Left hindlimb (tissue), 1 donor: Measurements from ENCODE around the gene SPCS3.

Experiments used
- DNase-seq: peaks from one replicate; pipeline ENCODE4 v3.0.0-alpha.2; 2018

Gene SPCS3

DNA sequence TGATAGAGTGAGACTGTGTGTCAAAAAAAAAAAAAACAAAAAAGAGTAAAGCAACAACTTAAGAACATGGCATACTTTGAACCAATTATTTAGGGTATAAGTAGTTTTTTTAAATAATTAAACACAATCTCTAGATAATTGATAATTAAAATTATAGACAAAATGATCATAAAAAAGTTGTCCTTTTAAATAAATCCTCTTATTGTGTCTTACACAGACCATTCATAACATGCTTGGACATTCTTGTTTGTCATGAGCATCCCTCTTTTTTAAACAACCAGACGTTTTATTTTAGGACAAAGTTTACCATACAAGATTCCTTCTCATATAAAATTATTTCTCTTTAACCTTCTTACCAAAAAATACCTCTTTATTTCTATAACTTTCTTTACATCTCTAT is 35.1 kb downstream of the SPCS3 start:
- no peak for DNase-seq

DNA sequence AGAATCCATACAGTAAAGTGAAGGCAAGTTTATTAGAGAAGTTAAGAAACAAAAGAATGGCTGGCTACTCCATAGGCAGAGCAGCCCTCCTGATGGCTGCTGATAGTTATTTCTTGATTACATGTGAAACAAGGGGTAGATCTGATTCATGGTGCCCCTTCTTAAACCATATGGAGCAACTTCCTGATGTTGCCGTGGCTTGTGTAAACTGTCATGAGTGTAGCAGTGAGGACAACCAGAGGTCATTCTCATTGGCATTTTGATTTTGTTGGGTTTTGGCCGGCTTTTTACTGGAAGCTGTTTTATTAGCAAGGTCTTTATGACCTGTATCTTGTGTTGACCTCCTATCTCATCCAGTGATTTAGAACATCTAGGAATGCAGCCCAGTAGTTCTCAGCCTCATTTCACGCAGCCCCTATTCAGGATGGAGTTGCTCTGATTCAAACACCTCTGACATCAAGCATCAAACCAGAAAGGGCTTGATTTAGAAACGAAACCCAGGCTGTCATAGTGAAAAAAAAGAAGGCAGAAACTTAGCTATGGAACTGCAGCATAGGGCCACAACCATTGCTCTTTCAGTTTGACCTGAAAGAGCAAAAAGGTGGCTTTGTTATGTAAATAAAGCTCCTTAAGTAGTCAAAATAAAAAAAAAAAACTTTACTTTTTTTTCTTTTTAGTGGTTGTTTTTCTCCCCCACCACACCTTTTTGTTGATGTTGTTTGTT is 37.8 kb downstream of the SPCS3 start:
- no peak for DNase-seq

DNA sequence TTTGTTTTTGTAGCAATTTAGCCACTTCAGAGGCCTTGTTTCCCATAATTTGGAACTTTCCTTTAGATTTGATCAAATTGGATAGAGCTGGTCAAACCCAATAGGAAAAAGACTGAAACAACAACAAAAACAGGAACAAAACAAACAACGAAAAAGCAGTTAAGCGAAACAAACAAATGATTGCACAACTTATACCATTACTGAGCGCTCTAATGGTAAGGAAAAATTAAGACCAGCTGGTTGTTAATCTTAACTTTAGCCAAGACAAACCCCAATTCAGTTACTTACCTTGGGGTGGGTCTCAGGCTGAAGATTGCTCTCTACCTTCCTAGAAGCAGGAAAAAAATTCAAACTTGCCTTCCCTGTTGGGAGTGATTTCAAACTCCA is 38.3 kb downstream of the SPCS3 start:
- DNase-seq = no peak

DNA sequence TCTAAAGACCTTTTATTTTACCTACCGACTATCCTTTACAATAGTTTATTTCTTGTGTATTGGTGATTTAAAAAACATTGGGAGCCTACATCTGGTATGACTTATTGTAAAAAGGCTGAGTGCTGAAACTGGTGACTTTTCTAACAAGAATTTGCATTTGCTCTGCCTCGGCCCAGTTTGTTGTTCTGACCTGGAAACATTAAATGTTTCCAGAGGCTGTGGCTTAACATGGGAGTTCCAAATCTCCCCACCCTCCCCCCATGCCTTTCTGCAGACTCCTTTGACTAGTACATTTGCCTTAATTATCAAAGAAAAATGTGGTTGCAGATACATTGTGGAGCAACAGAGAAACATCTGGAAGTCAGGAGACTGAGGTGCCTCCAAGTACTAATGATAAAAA is 39.8 kb downstream of the SPCS3 start:
- DNase-seq = no peak

DNA sequence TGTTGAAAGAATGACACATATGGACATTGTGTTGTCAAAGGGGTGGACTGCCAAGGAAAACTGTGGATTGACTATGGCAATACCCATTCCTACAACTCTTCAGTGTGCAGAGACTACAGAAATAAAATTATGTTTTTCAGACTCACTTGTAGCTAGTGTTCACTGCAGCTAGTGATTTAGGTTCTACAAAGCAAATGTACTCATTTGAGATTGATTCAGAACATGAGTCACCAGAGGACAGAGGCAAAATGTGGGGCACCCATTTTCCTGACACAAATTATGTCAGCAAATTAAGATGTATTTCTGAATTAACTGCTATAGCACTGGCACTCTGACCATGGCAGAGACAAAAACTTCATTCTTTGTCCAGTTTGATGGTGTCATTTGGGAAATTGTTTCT is 40.7 kb downstream of the SPCS3 start:
- no peak for DNase-seq

DNA sequence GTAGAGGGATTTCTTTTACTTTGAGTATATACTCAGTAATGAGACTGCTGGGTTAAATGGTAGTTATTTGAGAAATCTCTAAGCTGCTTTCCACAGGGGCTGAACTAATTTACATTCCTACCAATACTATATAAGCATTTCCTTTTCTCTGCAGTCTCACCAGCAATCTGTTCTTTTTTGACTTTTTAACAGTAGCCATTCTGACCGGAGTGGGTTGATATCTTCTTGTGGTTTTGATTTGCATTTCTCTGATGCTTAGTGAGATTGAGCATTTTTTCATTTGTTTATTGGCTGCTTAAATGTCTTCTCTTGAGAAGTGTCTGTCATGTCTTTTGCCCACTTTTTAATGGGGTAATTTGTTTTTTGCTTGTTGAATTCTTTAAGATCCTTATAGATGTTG is 43.3 kb downstream of the SPCS3 start:
- no peak for DNase-seq

DNA sequence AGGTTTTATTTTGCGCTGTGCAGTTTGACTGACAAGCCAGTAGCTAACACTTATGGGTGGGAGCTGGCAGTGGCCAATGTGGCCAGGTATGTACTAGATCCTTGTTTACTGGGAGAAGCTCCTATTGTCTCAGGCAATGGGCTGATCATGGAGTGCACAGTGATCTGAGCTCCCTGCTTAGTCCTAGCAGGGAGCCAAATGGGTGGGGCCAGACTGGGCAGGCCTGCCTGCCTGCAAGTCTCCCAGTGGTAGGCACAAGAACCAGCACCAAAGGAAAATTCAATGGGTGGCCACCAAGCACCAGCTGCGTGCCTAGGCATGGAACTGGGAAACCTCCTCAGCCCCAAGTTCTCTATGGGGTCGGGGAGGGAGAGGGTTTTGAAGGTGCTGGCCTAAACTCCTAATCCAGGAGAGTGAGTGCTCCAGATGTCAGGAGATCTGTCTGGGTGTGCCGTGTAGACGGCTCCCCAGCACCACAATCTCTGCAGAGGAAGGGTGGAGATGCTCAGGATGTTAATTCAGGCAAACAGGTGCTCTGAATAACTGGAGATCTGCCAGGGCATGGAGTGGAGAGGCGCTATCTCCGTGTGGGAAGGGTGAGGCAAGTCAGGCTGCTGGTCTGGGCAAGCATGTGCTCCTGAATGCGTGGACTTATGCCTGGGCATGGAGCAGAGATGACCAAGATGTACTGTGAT is 48.2 kb downstream of the SPCS3 start:
- no peak for DNase-seq

DNA sequence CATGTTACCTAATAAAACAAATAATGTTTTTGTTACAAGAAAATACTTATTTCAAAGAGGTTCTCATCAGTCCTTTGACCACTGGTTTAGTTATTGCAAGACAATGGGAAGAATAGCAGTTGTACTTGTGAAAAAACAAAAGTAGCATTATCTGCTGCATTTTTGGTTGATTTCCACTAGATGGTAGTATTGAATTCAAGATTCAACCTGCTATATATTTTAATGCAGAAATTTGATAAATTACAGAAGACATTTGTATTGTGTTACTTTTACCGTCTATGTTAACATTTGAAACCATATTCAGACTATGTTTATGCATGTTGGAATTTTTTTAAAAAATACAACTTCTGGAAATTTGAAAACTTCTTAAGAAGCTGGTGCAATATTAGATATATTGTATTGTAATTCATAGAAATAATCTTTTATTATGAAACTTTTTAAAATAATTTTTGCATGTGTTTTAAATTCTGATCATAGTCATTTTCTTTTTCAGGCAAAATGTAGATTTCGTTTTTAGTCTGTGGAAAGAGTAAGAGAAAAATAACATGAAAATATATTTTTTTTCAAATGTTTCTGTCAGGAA is 56.4 kb downstream of the SPCS3 start:
- no peak for DNase-seq

DNA sequence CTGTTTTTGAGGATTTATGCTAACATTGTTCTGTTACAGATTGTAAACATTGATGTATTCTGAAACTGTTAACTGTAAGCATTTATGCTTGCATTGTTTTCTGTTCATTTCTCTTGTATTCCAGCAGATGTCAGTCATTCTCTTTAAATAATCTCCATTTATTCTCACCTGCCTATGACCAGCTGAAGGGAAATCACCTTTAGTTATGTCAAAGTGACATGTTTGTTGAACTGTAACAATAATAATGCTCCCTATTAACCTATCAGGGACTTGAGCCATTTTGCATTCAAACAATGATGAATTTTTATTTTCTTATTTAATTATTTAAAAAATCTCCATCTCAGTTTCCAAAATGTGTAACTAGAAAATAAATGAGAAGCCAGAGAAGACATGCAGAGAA is 58.0 kb downstream of the SPCS3 start:
- DNase-seq = no peak

DNA sequence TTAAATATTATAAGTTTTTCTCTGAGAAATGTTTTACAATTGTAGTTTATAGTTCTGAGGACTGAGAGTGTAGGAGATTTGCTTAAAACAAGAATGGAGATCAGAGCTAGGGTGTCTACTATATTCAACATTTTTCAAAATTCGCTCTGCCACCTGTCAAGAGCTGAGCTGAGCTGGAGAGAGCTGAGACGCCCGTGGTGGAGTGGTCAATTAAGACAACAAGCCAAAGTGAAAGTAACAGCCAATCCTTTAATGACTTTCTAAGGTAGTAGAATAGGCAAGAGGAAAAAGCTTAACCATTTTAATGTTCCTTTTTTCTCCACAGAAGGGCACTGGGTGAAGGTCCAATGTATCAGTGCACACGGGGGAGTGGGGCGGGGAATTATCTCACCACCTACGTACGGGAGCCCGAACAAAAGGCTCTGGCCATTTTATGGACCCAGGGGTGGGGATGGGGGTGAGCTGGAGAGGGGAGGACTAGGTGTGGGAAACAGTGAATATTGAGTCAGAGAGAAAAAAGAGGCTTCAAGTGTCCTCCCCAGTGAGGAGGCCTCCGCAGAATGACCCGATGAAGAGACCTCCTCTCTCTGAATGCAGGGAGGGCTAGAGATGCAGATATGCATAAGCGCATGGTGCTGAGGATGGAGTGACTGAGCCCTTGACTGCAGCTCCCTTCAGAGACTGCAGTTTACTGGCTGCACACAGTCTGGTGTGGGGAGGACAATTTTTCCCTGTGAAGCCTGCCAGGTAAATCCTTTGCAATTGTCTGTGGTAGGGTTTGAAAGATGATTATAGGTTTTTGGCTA is 60.8 kb downstream of the SPCS3 start:
- DNase-seq = no peak
